HG02623 (cell line): ENCODE measurements around the gene SMIM17.

ENCODE experiments used
- ATAC-seq: cut with Tn5 transposase; IDR thresholded peaks from one replicate; pipeline ENCODE4 v1.9.1; 2021; ENCODE audit warnings: moderate library complexity; ENCODE audit not compliant: unreplicated experiment

SMIM17 gene

DNA sequence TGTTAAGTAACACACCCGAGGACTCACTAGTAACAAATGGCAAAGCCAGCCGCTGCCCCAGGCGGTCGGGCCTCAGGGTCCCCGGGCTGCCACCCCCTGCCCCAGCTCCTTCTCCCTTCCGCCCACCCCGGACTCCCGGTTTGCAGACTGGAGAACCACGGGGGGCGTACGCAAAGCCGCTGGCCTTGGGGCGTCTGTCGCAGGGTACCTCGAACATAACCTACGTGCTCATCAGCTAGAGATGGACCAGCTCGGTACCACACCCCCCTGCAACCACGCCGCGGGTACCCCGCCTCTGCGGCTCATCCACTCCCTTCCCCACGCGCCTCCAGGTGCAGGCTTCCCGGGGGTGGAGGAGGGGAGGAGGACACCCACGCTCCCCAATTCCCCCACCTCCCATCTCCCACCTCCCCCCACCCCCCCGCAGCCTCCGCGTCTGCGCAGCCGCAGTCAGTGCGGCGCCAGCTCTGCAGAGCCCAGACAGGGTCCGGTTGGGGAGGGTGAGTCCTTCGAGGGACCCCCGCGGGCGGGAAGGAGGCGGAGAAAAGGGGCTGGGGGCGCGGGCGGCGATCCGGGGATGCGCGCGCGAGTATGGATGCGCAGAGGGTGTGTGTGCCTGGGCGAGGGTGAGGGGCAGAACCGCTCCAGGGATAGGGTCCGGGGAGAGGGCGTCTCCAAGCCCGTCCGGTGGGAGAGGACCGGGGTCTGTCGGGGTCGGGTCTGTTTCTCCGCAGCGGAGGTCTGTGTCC lies at the start of gene SMIM17:
Gene SMIM17 (plus strand): TSS at position 449 of the 749 bp plus-strand sequence. CDS start 2,509 bp downstream, outside the sequence.
- no peak for ATAC-seq

DNA sequence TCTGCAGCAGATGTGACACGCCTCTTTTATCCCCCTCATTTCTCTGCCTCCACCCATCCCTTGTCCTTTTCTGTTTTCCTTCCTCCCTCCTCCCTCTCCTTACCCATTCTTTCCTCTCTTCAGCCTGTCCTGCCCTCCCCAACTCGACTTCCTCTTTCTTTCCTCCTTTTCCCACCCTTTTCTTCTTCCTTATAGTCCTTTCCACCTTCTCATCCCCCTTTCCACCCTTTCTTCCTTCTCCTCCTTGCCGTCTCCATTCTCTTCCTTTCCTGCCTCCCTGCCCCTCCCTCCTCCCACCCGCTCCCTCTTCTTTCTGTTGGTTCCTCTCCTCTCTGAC lies 48.5 kb upstream of the SMIM17 start:
- no peak for ATAC-seq

- peak; percentile 79 for ATAC-seq
Measured at GRCh38 chr19:56594783-56595547, 48.0 kb upstream of the SMIM17 start, which contains the start of gene ZNF71. Gene ZNF71, plus strand, starts transcription at chr19:56595302. Its CDS starts 6,257 bp downstream, at chr19:56601559.

GRCh38 chr19:56595548-56595899 lies 47.4 kb upstream of the SMIM17 start:
- peak; percentile 24 for ATAC-seq

DNA sequence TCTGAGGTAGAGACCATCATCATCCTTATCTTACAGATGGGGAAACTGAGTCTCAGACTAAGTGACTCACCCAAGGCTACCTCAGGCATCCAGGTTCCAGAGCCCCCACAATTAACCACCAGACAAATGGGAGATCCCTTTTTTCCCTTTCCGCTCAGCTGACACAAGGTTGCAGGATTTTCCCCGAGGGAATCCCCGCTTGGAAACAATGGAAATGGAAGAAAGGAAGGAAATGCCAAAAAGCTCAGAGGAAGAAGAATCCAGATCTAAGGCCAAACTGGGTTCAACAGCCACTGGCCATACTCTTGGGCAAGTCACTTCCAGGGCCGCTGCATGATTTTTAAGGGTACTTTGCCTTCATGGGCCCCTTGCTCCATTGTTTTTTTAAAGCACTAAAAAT lies 46.3 kb upstream of the SMIM17 start:
- ATAC-seq, result no peak

DNA sequence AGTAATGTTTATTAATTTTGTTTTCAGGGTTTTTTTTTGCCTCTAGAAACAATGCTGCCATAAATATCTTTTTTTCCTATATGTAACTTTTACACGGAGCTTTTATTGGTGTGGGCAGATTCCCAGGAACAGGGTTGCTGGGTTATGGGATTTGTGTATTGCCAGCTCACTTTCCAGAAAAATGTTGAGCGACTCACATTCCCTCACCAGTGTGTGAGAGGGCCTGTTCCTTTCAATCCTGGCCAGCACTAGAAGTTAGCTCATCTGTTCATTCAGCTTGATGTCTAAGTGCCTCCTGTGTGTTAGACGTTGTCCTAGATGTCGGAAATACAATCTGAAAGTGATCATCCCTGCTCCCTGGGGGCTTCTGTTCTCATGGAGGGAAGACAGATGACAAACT lies 45.3 kb upstream of the SMIM17 start:
- no peak for ATAC-seq

DNA sequence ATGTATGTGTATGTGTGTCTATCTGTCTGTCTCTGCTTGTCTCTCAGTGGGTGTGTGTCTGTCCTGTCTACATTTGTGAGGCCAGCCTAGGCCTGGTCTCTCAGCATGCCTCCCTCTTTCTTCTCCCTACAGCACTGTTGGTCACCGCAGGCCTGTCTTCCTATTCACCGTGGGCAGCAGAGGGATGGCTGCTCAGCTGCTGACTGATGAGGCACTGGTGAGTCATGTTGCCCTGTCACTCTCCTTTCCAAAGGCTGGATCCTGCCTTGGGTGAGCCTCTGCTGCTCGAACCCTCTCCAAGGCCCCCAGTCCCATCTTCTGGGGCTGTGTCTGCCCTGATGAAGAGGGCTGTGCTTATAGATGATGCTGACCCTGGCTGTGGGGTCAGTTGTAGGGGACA lies 41.6 kb upstream of the SMIM17 start:
- ATAC-seq, result no peak

DNA sequence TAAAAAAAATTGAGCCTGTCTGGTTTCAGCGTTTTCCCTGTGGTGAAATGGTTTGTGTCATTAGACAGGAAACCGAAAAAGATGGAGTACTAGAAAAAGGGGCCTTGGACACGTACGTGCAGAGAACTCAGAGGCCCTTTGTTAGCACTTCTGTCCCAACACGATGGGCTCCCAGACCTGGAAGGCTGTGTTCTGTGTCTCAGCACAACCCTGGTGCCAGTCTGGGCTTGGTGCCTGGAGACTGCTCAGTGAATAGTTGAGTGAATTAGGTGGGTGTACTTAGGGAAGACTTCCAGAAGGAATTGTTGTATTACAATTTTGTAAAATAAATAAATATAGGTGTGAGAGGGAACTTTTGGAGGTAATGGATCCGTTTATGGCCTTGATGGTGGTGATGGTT lies 39.1 kb upstream of the SMIM17 start:
- no peak for ATAC-seq

DNA sequence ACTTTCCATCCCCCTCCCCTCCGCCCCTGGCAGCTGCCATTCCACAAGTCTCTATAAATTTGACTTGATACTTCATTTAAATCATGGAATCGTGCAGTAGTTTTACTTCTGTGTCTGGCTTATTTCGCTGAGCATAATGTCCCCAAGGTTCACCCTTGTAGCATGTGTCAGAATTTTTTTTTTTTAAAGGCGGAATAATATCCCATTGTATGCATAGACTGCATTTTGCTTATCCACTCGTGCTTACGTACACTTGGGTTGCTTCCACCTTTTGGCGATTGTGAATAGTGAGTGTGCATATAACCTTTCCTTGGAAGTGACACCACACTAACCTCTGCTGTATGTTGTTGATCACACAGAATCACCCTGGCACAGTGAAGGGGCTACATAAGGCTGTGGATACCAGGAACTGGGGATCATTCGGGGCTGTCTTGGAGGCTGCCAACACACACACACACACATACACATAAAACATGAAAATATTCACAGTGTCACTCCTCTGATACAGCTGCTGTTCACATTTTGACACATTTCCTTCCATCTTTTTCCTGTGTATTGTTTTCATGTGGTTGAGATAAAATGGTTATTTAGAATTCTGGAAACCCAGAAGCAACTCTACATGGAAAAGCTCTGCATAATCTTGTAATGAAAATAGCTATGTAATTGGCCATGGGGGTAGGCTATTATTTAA lies 34.5 kb upstream of the SMIM17 start:
- no peak for ATAC-seq

- ATAC-seq, result no peak
Measured at GRCh38 chr19:56611288-56611687, 31.7 kb upstream of the SMIM17 start.

DNA sequence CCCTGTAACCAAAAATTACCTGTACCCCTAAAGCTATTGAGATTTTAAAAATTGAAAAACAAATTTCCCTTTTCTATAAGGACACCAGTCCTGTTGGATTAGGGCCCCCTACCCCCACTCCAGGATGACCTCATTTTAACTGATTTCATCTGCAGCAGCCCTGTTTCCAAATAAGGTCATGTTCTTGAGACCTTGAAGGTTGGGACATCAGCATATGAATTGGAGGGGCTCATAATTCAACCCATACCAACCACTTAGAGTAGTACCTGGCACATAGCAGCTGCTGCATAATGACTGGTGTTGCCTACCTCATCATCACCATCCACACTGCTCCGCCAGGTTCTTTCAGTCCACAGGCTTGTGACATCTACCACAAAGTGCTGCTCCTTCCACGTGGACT lies 30.2 kb upstream of the SMIM17 start:
- ATAC-seq, result no peak

- ATAC-seq, result no peak
Measured at GRCh38 chr19:56613639-56614038, 29.3 kb upstream of the SMIM17 start.

DNA sequence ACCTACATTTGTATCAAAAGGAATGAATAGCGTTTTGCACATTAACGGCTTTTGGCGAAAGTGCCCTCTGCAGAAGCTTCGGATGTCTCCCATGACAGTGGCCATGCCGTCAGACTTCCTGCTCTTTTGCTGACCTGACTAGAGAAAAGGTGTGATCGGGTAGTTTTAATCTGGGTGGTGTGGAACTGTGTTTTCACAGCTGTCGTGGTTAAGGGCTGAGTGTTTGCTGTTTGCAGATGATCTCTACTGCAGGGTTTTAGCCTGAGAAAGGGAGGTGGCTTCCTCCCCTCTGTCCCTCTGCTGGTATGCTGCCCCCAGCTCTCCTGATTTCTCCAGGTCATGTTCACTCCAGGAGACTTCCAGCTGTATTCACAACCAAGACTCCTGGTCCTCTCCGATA lies 25.4 kb upstream of the SMIM17 start:
- ATAC-seq, result no peak

- no peak for ATAC-seq
Measured at GRCh38 chr19:56619121-56619520, 23.8 kb upstream of the SMIM17 start.

GRCh38 chr19:56622374-56622773 lies 20.6 kb upstream of the SMIM17 start:
- no peak for ATAC-seq

GRCh38 chr19:56623006-56623405 lies 20.0 kb upstream of the SMIM17 start:
- ATAC-seq, result no peak

DNA sequence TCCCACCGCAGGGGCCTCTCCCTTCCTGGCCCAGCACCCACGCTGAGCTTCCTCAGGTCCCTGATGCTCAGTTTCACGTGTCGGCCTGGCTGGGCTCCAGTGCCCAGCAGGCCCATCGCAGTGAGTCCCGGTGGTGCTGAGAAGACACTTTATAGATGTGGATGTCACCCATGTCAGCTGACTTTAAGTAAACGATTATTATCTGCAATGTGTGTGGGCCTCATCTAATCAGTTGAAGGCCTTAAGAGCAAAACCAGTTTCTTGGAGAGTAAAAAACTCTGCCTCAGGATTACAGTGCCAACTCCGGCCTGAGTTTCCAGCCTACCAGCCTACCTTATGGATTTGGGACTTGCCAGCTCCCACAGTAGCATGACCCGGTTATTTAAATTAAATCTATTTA lies 17.3 kb upstream of the SMIM17 start:
- ATAC-seq, result no peak

DNA sequence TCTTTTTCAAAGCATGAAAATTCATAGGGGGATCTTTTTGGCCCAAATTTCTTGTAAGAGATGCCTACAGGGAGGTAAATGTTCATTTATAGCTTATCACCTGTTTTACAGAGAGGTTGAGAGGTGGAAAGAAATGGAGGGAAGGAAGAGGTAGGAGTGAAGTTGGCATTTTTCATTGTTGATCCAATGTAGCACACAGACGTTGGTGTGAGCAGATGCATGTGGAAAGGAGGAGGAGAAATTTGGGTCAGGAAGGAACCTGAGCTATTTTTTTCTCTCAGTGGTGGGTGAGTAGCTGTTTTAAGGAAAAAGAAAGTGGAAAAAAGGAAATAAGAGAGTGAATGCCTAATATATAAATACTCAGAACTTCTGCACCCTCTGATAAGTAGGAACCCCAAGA lies 9.9 kb upstream of the SMIM17 start:
- ATAC-seq, result no peak

GRCh38 chr19:56637976-56638555 lies 4.9 kb upstream of the SMIM17 start:
- no peak for ATAC-seq

DNA sequence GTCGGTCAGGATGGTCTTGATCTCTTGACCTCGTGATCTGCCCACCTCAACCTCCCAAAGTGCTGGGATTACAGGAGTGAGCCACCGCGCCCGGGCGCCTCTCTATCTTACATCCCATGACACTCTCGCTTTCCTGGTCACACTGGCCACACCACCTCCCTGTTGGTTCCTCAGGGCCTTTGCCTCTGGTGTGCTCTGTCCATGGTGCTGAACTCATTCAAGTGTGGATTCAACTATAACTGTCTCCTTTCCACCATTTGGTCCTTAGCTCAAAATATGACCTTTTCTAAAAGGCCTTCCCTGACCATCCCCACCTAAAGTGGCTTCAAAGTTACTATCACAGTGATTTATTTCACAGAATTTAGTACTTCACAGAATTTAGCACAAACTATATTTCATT lies 3.7 kb upstream of the SMIM17 start:
- ATAC-seq, result no peak

GRCh38 chr19:56643460-56643955 lies 549 bp downstream of the SMIM17 start:
- ATAC-seq, result no peak
